ENCODE results near the gene KLHL30. TPM values are rescaled to one million over a fixed set of nuclear protein-coding genes. Genes with fewer than 3 reads are reported as not detected.

KLHL30 gene
- total RNA-seq, 1 donor = 0.09 TPM

DNA sequence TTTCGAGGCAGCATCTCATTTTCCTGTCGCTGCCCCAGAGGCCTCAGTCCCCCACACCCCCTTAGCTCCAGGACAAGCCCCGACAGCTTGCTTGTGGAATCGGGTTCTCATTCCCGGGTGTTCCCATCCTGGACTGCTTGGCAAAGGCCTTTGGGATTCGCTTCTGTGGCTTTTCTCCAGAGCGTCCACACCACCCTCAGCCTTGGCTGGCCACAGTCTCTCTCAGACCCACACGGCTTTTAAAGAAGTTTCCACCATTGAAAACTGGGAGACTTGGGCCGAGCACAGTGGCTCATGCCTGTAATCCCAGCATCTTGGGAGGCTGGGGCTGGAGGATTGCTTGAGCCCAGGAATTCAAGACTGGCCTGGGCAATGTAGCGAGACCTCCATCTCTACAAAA, 35.6 kb upstream of the KLHL30 start:
- H3K4me3 ChIP-seq (ENCODE audit: low read depth, low read length) = no peak overlapping the region
- no peak for DNase-seq (ENCODE audit: low read depth)
- TF ChIP-seq CTCF (IDR thresholded peaks at IDR 0.05; ENCODE audit: insufficient read depth, low read length) = no peak

- TF ChIP-seq CTCF (IDR thresholded peaks at IDR 0.05; ENCODE audit: insufficient read depth, low read length) = no peak
- DNase-seq (ENCODE audit: low read depth) = no peak
Observed at GRCh38 chr2:238103465-238104225, 34.8 kb upstream of the KLHL30 start.

GRCh38 chr2:238104226-238104690, 34.2 kb upstream of the KLHL30 start:
- DNase-seq (ENCODE audit: low read depth) = no peak
- no peak for TF ChIP-seq CTCF (IDR thresholded peaks at IDR 0.05; ENCODE audit: insufficient read depth, low read length)
- H3K4me3 ChIP-seq (ENCODE audit: low read depth, low read length) = no peak overlapping the region

More at GRCh38 chr2:238103465-238104225, 34.8 kb upstream of the KLHL30 start:
- H3K4me3 ChIP-seq (ENCODE audit: low read depth, low read length) = no peak overlapping the region

GRCh38 chr2:238104691-238105371, 33.6 kb upstream of the KLHL30 start:
- no peak overlapping the region for H3K4me3 ChIP-seq (ENCODE audit: low read depth, low read length)
- no peak for DNase-seq (ENCODE audit: low read depth)
- no peak for TF ChIP-seq CTCF (IDR thresholded peaks at IDR 0.05; ENCODE audit: insufficient read depth, low read length)

- no peak for TF ChIP-seq CTCF (IDR thresholded peaks at IDR 0.05; ENCODE audit: insufficient read depth, low read length)
- DNase-seq (ENCODE audit: low read depth) = no peak
- no peak overlapping the region for H3K4me3 ChIP-seq (ENCODE audit: low read depth, low read length)
Observed at GRCh38 chr2:238105506-238106338, 32.7 kb upstream of the KLHL30 start.

GRCh38 chr2:238106339-238106697, 32.1 kb upstream of the KLHL30 start:
- no peak for DNase-seq (ENCODE audit: low read depth)
- H3K4me3 ChIP-seq (ENCODE audit: low read depth, low read length) = no peak overlapping the region
- TF ChIP-seq CTCF (IDR thresholded peaks at IDR 0.05; ENCODE audit: insufficient read depth, low read length) = no peak

All from fibroblast of the aortic adventitia (primary cell).